Ishikawa (cell line): ENCODE results near the gene SMARCC1.

Source experiments
- CREB1 ChIP-seq: IDR thresholded peaks from 2 replicates; pipeline ENCODE4 v1.6.1; 2012; ENCODE audit warnings: low read depth
- EP300 ChIP-seq: IDR thresholded peaks from 2 replicates; pipeline ENCODE4 v1.6.1; 2012; ENCODE audit warnings: borderline replicate concordance
- TAF1 ChIP-seq: IDR thresholded peaks from 2 replicates; pipeline ENCODE4 v1.6.1; 2012; ENCODE audit warnings: low read depth, mild to moderate bottlenecking
- ZBTB7A ChIP-seq: IDR thresholded peaks from 2 replicates; pipeline ENCODE4 v1.6.1; 2012; ENCODE audit warnings: low read depth
- TF ChIP-seq, protein P1 (sequence below): IDR thresholded peaks from 2 replicates; pipeline ENCODE4 v1.6.1; 2012; ENCODE audit warnings: low read depth, mild to moderate bottlenecking

DNA sequence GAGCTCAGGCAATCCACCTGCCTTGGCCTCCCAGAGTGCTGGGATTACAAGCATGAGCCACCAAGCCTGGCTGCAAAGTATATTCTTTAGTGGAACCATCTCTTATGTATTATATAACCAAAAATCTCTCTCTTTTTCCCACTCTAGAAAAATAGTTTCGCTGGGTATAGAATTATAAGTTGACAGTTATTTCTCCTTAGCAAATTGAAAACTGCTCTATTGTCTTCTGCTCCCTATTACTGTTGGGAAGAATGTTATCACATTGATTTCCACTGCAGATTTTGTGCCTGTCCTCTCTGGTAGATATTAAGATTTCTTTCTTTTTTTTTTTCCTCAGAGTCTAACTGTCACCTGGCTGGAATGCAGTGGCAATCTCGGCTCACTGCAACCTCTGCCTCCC is 11.0 kb upstream of the SMARCC1 start:
- TF ChIP-seq CREB1 (no peak), TAF1 (no peak), ZBTB7A (no peak), EP300 (no peak)
- TF ChIP-seq, protein P1, sequence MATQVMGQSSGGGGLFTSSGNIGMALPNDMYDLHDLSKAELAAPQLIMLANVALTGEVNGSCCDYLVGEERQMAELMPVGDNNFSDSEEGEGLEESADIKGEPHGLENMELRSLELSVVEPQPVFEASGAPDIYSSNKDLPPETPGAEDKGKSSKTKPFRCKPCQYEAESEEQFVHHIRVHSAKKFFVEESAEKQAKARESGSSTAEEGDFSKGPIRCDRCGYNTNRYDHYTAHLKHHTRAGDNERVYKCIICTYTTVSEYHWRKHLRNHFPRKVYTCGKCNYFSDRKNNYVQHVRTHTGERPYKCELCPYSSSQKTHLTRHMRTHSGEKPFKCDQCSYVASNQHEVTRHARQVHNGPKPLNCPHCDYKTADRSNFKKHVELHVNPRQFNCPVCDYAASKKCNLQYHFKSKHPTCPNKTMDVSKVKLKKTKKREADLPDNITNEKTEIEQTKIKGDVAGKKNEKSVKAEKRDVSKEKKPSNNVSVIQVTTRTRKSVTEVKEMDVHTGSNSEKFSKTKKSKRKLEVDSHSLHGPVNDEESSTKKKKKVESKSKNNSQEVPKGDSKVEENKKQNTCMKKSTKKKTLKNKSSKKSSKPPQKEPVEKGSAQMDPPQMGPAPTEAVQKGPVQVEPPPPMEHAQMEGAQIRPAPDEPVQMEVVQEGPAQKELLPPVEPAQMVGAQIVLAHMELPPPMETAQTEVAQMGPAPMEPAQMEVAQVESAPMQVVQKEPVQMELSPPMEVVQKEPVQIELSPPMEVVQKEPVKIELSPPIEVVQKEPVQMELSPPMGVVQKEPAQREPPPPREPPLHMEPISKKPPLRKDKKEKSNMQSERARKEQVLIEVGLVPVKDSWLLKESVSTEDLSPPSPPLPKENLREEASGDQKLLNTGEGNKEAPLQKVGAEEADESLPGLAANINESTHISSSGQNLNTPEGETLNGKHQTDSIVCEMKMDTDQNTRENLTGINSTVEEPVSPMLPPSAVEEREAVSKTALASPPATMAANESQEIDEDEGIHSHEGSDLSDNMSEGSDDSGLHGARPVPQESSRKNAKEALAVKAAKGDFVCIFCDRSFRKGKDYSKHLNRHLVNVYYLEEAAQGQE, result no peak
